ENCODE results near the gene ODAD3.
"Not testable (repeated sequence)": the region's sequence is repeated elsewhere in the genome, so short reads cannot be mapped to it uniquely, and the experiment has no call there.

ODAD3 gene

GRCh38 chr19:11458236-11458900, 23.4 kb upstream of the ODAD3 start:
- Histone ChIP-seq H3K36me3 (ENCODE audit: insufficient read depth, low read length) (no peaks in the 10 kb centered on the region), H3K4me3 (ENCODE audit: low read depth, low read length) (no peak overlapping the region), H3K79me2 (ENCODE audit: control insufficient read depth, insufficient read depth, low read length, unreplicated experiment) (no peaks in the 10 kb centered on the region), H2AFZ (ENCODE audit: low read length, unreplicated experiment) (no peak overlapping the region), H3K4me1 (ENCODE audit: control insufficient read depth, insufficient read depth, low read length, unreplicated experiment) (no peaks in the 10 kb centered on the region), H3K27me3 (ENCODE audit: insufficient read depth, low read length) (no peaks in the 10 kb centered on the region), H3K27ac (ENCODE audit: low read depth, low read length) (no peak overlapping the region)

- Histone ChIP-seq H3K79me2 (ENCODE audit: control insufficient read depth, insufficient read depth, low read length, unreplicated experiment) (no peaks in the 10 kb centered on the region), H3K36me3 (ENCODE audit: insufficient read depth, low read length) (no peaks in the 10 kb centered on the region)
These were observed 22.9 kb upstream of the ODAD3 start for GRCh38 chr19:11457831-11458230.

GRCh38 chr19:11457115-11457514, 22.2 kb upstream of the ODAD3 start:
- Histone ChIP-seq H2AFZ (ENCODE audit: low read length, unreplicated experiment) (no peak overlapping the region), H3K4me3 (ENCODE audit: low read depth, low read length) (no peak overlapping the region), H3K27me3 (ENCODE audit: insufficient read depth, low read length) (no peaks in the 10 kb centered on the region), H3K79me2 (ENCODE audit: control insufficient read depth, insufficient read depth, low read length, unreplicated experiment) (no peaks in the 10 kb centered on the region), H3K4me1 (ENCODE audit: control insufficient read depth, insufficient read depth, low read length, unreplicated experiment) (no peaks in the 10 kb centered on the region), H3K27ac (ENCODE audit: low read depth, low read length) (no peak overlapping the region), H3K36me3 (ENCODE audit: insufficient read depth, low read length) (no peaks in the 10 kb centered on the region)

More at GRCh38 chr19:11457831-11458230, 22.9 kb upstream of the ODAD3 start:
- no peaks in the 10 kb centered on the region for H3K27me3 ChIP-seq (ENCODE audit: insufficient read depth, low read length)
- no peak overlapping the region for H3K27ac ChIP-seq (ENCODE audit: low read depth, low read length)
- no peaks in the 10 kb centered on the region for H3K4me1 ChIP-seq (ENCODE audit: control insufficient read depth, insufficient read depth, low read length, unreplicated experiment)
- H3K4me3 ChIP-seq (ENCODE audit: low read depth, low read length): no peak overlapping the region
- no peak overlapping the region for H2AFZ ChIP-seq (ENCODE audit: low read length, unreplicated experiment)

- H3K27ac ChIP-seq (ENCODE audit: low read depth, low read length): no peak overlapping the region
- no peaks in the 10 kb centered on the region for H3K36me3 ChIP-seq (ENCODE audit: insufficient read depth, low read length)
- no peaks in the 10 kb centered on the region for H3K79me2 ChIP-seq (ENCODE audit: control insufficient read depth, insufficient read depth, low read length, unreplicated experiment)
- H3K4me3 ChIP-seq (ENCODE audit: low read depth, low read length): no peak overlapping the region
- H3K27me3 ChIP-seq (ENCODE audit: insufficient read depth, low read length): no peaks in the 10 kb centered on the region
- no peak overlapping the region for H2AFZ ChIP-seq (ENCODE audit: low read length, unreplicated experiment)
- H3K4me1 ChIP-seq (ENCODE audit: control insufficient read depth, insufficient read depth, low read length, unreplicated experiment): no peaks in the 10 kb centered on the region
These were observed 21.7 kb upstream of the ODAD3 start for GRCh38 chr19:11456659-11457058.

- H3K79me2 ChIP-seq (ENCODE audit: control insufficient read depth, insufficient read depth, low read length, unreplicated experiment); H3K27ac ChIP-seq (ENCODE audit: low read depth, low read length); H3K4me3 ChIP-seq (ENCODE audit: low read depth, low read length); H2AFZ ChIP-seq (ENCODE audit: low read length, unreplicated experiment); H3K36me3 ChIP-seq (ENCODE audit: insufficient read depth, low read length); H3K27me3 ChIP-seq (ENCODE audit: insufficient read depth, low read length); H3K4me1 ChIP-seq (ENCODE audit: control insufficient read depth, insufficient read depth, low read length, unreplicated experiment): not testable (repeated sequence)
These were observed 20.3 kb upstream of the ODAD3 start for GRCh38 chr19:11455233-11455554.

GRCh38 chr19:11453468-11454341, 18.8 kb upstream of the ODAD3 start:
- Histone ChIP-seq H2AFZ (ENCODE audit: low read length, unreplicated experiment) (no peak overlapping the region), H3K79me2 (ENCODE audit: control insufficient read depth, insufficient read depth, low read length, unreplicated experiment) (no peaks in the 10 kb centered on the region), H3K27me3 (ENCODE audit: insufficient read depth, low read length) (no peaks in the 10 kb centered on the region), H3K36me3 (ENCODE audit: insufficient read depth, low read length) (no peaks in the 10 kb centered on the region), H3K27ac (ENCODE audit: low read depth, low read length) (no peak overlapping the region), H3K4me3 (ENCODE audit: low read depth, low read length) (no peak overlapping the region), H3K4me1 (ENCODE audit: control insufficient read depth, insufficient read depth, low read length, unreplicated experiment) (no peaks in the 10 kb centered on the region)

- H3K4me3 ChIP-seq (ENCODE audit: low read depth, low read length): no peak overlapping the region
- H2AFZ ChIP-seq (ENCODE audit: low read length, unreplicated experiment): no peak overlapping the region
- no peak overlapping the region for H3K27ac ChIP-seq (ENCODE audit: low read depth, low read length)
- no peaks in the 10 kb centered on the region for H3K27me3 ChIP-seq (ENCODE audit: insufficient read depth, low read length)
- H3K4me1 ChIP-seq (ENCODE audit: control insufficient read depth, insufficient read depth, low read length, unreplicated experiment): no peaks in the 10 kb centered on the region
- no peaks in the 10 kb centered on the region for H3K79me2 ChIP-seq (ENCODE audit: control insufficient read depth, insufficient read depth, low read length, unreplicated experiment)
- no peaks in the 10 kb centered on the region for H3K36me3 ChIP-seq (ENCODE audit: insufficient read depth, low read length)
These were observed 17.8 kb upstream of the ODAD3 start for GRCh38 chr19:11452620-11453310.

GRCh38 chr19:11451871-11452619, 17.1 kb upstream of the ODAD3 start:
- Histone ChIP-seq H3K27me3 (ENCODE audit: insufficient read depth, low read length) (no peaks in the 10 kb centered on the region), H3K4me3 (ENCODE audit: low read depth, low read length) (no peak overlapping the region), H3K36me3 (ENCODE audit: insufficient read depth, low read length) (no peaks in the 10 kb centered on the region), H3K4me1 (ENCODE audit: control insufficient read depth, insufficient read depth, low read length, unreplicated experiment) (no peaks in the 10 kb centered on the region), H2AFZ (ENCODE audit: low read length, unreplicated experiment) (no peak overlapping the region), H3K27ac (ENCODE audit: low read depth, low read length) (no peak overlapping the region), H3K79me2 (ENCODE audit: control insufficient read depth, insufficient read depth, low read length, unreplicated experiment) (no peaks in the 10 kb centered on the region)

GRCh38 chr19:11451327-11451870, 16.5 kb upstream of the ODAD3 start:
- no peaks in the 10 kb centered on the region for H3K36me3 ChIP-seq (ENCODE audit: insufficient read depth, low read length)
- H3K4me3 ChIP-seq (ENCODE audit: low read depth, low read length): no peak overlapping the region
- H3K4me1 ChIP-seq (ENCODE audit: control insufficient read depth, insufficient read depth, low read length, unreplicated experiment): no peaks in the 10 kb centered on the region
- no peaks in the 10 kb centered on the region for H3K79me2 ChIP-seq (ENCODE audit: control insufficient read depth, insufficient read depth, low read length, unreplicated experiment)
- no peaks in the 10 kb centered on the region for H3K27me3 ChIP-seq (ENCODE audit: insufficient read depth, low read length)
- H2AFZ ChIP-seq (ENCODE audit: low read length, unreplicated experiment): no peak overlapping the region
- H3K27ac ChIP-seq (ENCODE audit: low read depth, low read length): no peak overlapping the region

GRCh38 chr19:11450570-11451326, 15.8 kb upstream of the ODAD3 start:
- H3K27me3 ChIP-seq (ENCODE audit: insufficient read depth, low read length): no peaks in the 10 kb centered on the region
- no peaks in the 10 kb centered on the region for H3K36me3 ChIP-seq (ENCODE audit: insufficient read depth, low read length)
- H3K79me2 ChIP-seq (ENCODE audit: control insufficient read depth, insufficient read depth, low read length, unreplicated experiment): no peaks in the 10 kb centered on the region
- no peak overlapping the region for H3K27ac ChIP-seq (ENCODE audit: low read depth, low read length)
- no peak overlapping the region for H2AFZ ChIP-seq (ENCODE audit: low read length, unreplicated experiment)
- no peaks in the 10 kb centered on the region for H3K4me1 ChIP-seq (ENCODE audit: control insufficient read depth, insufficient read depth, low read length, unreplicated experiment)
- H3K4me3 ChIP-seq (ENCODE audit: low read depth, low read length): no peak overlapping the region
